ENCODE data around the gene WWP2.
A peak's percentile ranks its signal among the peaks of the same experiment; 100 is the strongest.
"Not testable (repeated sequence)": the region's sequence is repeated elsewhere in the genome, so short reads cannot be mapped to it uniquely, and the experiment has no call there.

WWP2 gene

GRCh38 chr16:69761983-69762813 is at the start of gene WWP2:
TSS of gene WWP2 (plus strand) at chr16:69762332. CDS start at chr16:69787011, 24,679 bp downstream.
- DNase-seq: peak; percentile 84

- no peak for DNase-seq
These were observed 49.1 kb upstream of the WWP2 start for GRCh38 chr16:69712914-69713581.

- no peak for DNase-seq
These were observed 45.1 kb upstream of the WWP2 start for GRCh38 chr16:69717066-69717465.

GRCh38 chr16:69718111-69718764 is 43.9 kb upstream of the WWP2 start:
- DNase-seq: no peak

- no peak for DNase-seq
These were observed 41.2 kb upstream of the WWP2 start for GRCh38 chr16:69720822-69721430.

- DNase-seq: no peak
These were observed 40.6 kb upstream of the WWP2 start for GRCh38 chr16:69721441-69721957.

GRCh38 chr16:69724414-69724873 is 37.7 kb upstream of the WWP2 start:
- no peak for DNase-seq

GRCh38 chr16:69724981-69725479 is 37.1 kb upstream of the WWP2 start:
- DNase-seq: no peak

GRCh38 chr16:69725480-69726312 is 36.4 kb upstream of the WWP2 start:
- DNase-seq: no peak

- DNase-seq: peak; percentile 97
These were observed 35.6 kb upstream of the WWP2 start, which contains the start of gene NQO1 for GRCh38 chr16:69726313-69727060. TSS of gene NQO1 (minus strand) at chr16:69726560. CDS start at chr16:69726439, 121 bp downstream.

- DNase-seq: no peak
These were observed 34.2 kb upstream of the WWP2 start for GRCh38 chr16:69727916-69728270.

GRCh38 chr16:69729030-69729429 is 33.1 kb upstream of the WWP2 start:
- DNase-seq: not testable (repeated sequence)

GRCh38 chr16:69731280-69731679 is 30.9 kb upstream of the WWP2 start:
- not testable (repeated sequence) for DNase-seq

- no peak for DNase-seq
These were observed 30.0 kb upstream of the WWP2 start for GRCh38 chr16:69732101-69732500.

- DNase-seq: no peak
These were observed 20.6 kb upstream of the WWP2 start for GRCh38 chr16:69741519-69741918.

- DNase-seq: no peak
These were observed 19.9 kb upstream of the WWP2 start for GRCh38 chr16:69741951-69742904.

- no peak for DNase-seq
These were observed 17.5 kb upstream of the WWP2 start for GRCh38 chr16:69744363-69745231.

- DNase-seq: no peak
These were observed 16.9 kb upstream of the WWP2 start for GRCh38 chr16:69745232-69745612.

- DNase-seq: no peak
These were observed 16.2 kb upstream of the WWP2 start for GRCh38 chr16:69745959-69746358.

Measured in activated CD4-positive, alpha-beta T cell treated with anti-CD3 and anti-CD28 coated beads, Interleukin-2, Interleukin-6, amounts not matched to agents 100 ng/mL and 50 ng/mL, durations not matched to agents 16 hours and 8 hours (primary cell).